B cell (primary cell): ENCODE results near the gene RICTOR. TPM values are rescaled to one million over a fixed set of nuclear protein-coding genes. Genes with fewer than 3 reads are reported as not detected.
A peak's percentile ranks its signal among the peaks of the same experiment; 100 is the strongest.

Experiments used
- ATAC-seq: fragments of 200-7000 bp; cut with Tn5 transposase; one replicate; pipeline ENCODE4 v1.10.0; 2021; ENCODE audit warnings: low read depth, mild to moderate bottlenecking, moderate number of reproducible peaks, moderate library complexity
- CTCF ChIA-PET: fragments of 350-600 bp; sonication (Branson Sonifier 250); formaldehyde crosslinking; loops from one replicate; lab custom pipeline; 2021; ENCODE audit warnings: antibody characterized with exemption, inconsistent platforms; lab: Charles Lee
- POLR2A ChIA-PET: fragments of 350-600 bp; sonication (Branson Sonifier 250); formaldehyde crosslinking; loops from one replicate; lab custom pipeline; 2021; ENCODE audit warnings: antibody characterized with exemption; lab: Charles Lee
- DNase-seq: peaks from one replicate; pipeline ENCODE4 v3.0.0; 2013
- H2AFZ ChIP-seq: 2 replicates; pipeline ENCODE4 v1.6.1; 2012; ENCODE audit warnings: mild to moderate bottlenecking, low read depth, low read length; ENCODE audit not compliant: insufficient read depth, poor library complexity, severe bottlenecking
- H3K27ac ChIP-seq, 2 donors: 1 replicate in 1 of 2; 2 replicates in 1 of 2; pipeline ENCODE4 v1.5.1; 2012 to 2013; ENCODE audit warnings: low read length in 2 of 2, mild to moderate bottlenecking in 2 of 2, moderate library complexity in 1 of 2
- H3K27me3 ChIP-seq, 4 experiments: fragments of 200-600 bp in 1 of 4; sonication (generic) in 1 of 4; replicated peaks in 1 of 4; 1 replicate in 2 of 4; 2 replicates in 2 of 4; pipeline versions ENCODE4 v1.6.1 to v1.7.0; 2013 to 2016; ENCODE audit warnings: low read length in 3 of 4, mild to moderate bottlenecking in 2 of 4, mixed read lengths in 1 of 4, moderate library complexity in 1 of 4; ENCODE audit not compliant: insufficient read depth in 4 of 4, control insufficient read depth in 3 of 4; ENCODE audit errors: control extremely low read depth in 1 of 4
- H3K36me3 ChIP-seq, 2 experiments: replicated peaks in 1 of 2; 1 replicate in 1 of 2; 2 replicates in 1 of 2; pipeline versions ENCODE4 v1.6.1 to v1.7.1; 2013; ENCODE audit warnings: low read length in 1 of 2; ENCODE audit not compliant: insufficient read depth in 2 of 2, control insufficient read depth in 1 of 2; ENCODE audit errors: control extremely low read depth in 1 of 2, extremely low read depth in 1 of 2
- H3K4me1 ChIP-seq, 2 donors: fragments of 200-600 bp in 1 of 2; sonication (generic) in 1 of 2; 1 replicate in 1 of 2; 2 replicates in 1 of 2; pipeline versions ENCODE4 v1.5.1 to v1.6.1; 2013 to 2017; ENCODE audit warnings: low read length in 2 of 2; ENCODE audit not compliant: control insufficient read depth in 2 of 2, insufficient read depth in 2 of 2
- H3K4me2 ChIP-seq: replicated peaks from 2 replicates; pipeline ENCODE3; 2012; ENCODE audit warnings: mild to moderate bottlenecking, low read depth, low read length; ENCODE audit not compliant: poor library complexity, severe bottlenecking
- H3K4me3 ChIP-seq, 5 experiments: fragments of 200-600 bp in 1 of 5; sonication (generic) in 1 of 5; 1 replicate in 3 of 5; 2 replicates in 2 of 5; pipeline versions ENCODE4 v1.5.1 to v1.7.0; 2011 to 2016; ENCODE audit warnings: low read length in 4 of 5, mild to moderate bottlenecking in 4 of 5, low read depth in 2 of 5, control low read depth in 1 of 5, moderate library complexity in 1 of 5; ENCODE audit not compliant: insufficient read depth in 1 of 5; ENCODE audit errors: control extremely low read depth in 1 of 5, extremely low read depth in 1 of 5
- H3K79me2 ChIP-seq: fragments of 200-600 bp; sonication (generic); one replicate; pipeline ENCODE4 v1.6.0; 2016; ENCODE audit warnings: low read length; ENCODE audit not compliant: control insufficient read depth, insufficient read depth
- H3K9ac ChIP-seq: fragments of 200-600 bp; sonication (generic); 2 replicates; pipeline ENCODE4 v1.6.1; 2017; ENCODE audit warnings: mild to moderate bottlenecking, low read length, moderate library complexity
- H3K9me3 ChIP-seq, 3 donors: one replicate each; pipeline versions ENCODE4 v1.6.1 to v1.7.1; 2013; ENCODE audit warnings: low read length in 2 of 3; ENCODE audit not compliant: control insufficient read depth in 2 of 3, insufficient read depth in 1 of 3; ENCODE audit errors: control extremely low read depth in 1 of 3
- H4K20me1 ChIP-seq: 2 replicates; pipeline ENCODE4 v1.6.0; 2012; ENCODE audit warnings: mild to moderate bottlenecking, low read length; ENCODE audit not compliant: insufficient read depth, control insufficient read depth, poor library complexity, severe bottlenecking
- H3K27ac Mint-ChIP-seq: one replicate; pipeline ENCODE4 v1.8.0; 2021; ENCODE audit warnings: mixed read lengths
- H3K27me3 Mint-ChIP-seq: one replicate; pipeline ENCODE4 v1.8.0; 2021; ENCODE audit warnings: mixed read lengths
- H3K4me1 Mint-ChIP-seq: one replicate; pipeline ENCODE4 v1.8.0; 2021; ENCODE audit warnings: mixed read lengths
- H3K4me3 Mint-ChIP-seq: one replicate; pipeline ENCODE4 v1.8.0; 2021; ENCODE audit warnings: mixed read lengths
- H3K9me3 Mint-ChIP-seq: one replicate; pipeline ENCODE4 v1.8.0; 2022; ENCODE audit warnings: mixed read lengths; ENCODE audit not compliant: insufficient read depth
- EZH2 ChIP-seq: IDR thresholded peaks from 2 replicates; pipeline ENCODE4 v1.6.1; 2012; ENCODE audit warnings: borderline replicate concordance, low read depth, mild to moderate bottlenecking, moderate library complexity, low read length; ENCODE audit not compliant: insufficient read depth, poor library complexity, severe bottlenecking
- whole genome bisulfite sequencing: methylation state at CpG from one replicate; pipeline ENCODE4 v1.1.5; 2013; ENCODE audit warnings: missing lambda C conversion rate; ENCODE audit not compliant: insufficient coverage; 5-methylcytosine and 5-hydroxymethylcytosine counted together
- intact Hi-C: fragments of 100-400 bp; cut with micrococcal nuclease; formaldehyde crosslinking; loops from one replicate; pipeline ENCODE4 v1.10.0; 2022
- polyA plus RNA-seq: library from polyadenylated mRNA; depleted of rRNA; stranded (reverse); fragments of >200 nt; gene quantifications from 2 replicates; pipeline ENCODE4 v1.2.3, GENCODE V29; 2012
- total RNA-seq, 2 donors: library from RNA; stranded (reverse); fragments of 120-200 nt in 1 of 2; gene quantifications; 1 replicate in 1 of 2; 2 replicates in 1 of 2; pipeline versions ENCODE4 v1.2.3 to v1.2.4, GENCODE V29; 2013 to 2022
- TF ChIP-seq, protein P1 (sequence below): fragments of 200-600 bp; IDR thresholded peaks from one replicate; pipeline ENCODE4 v1.8.0; 2022; ENCODE audit warnings: antibody characterized with exemption, mild to moderate bottlenecking

Gene RICTOR
- total and polyA plus RNA-seq, 2 donors (not counting 1 experiment from before 2014, with no cell fraction given) = 15.4 to 84.3 TPM

DNA sequence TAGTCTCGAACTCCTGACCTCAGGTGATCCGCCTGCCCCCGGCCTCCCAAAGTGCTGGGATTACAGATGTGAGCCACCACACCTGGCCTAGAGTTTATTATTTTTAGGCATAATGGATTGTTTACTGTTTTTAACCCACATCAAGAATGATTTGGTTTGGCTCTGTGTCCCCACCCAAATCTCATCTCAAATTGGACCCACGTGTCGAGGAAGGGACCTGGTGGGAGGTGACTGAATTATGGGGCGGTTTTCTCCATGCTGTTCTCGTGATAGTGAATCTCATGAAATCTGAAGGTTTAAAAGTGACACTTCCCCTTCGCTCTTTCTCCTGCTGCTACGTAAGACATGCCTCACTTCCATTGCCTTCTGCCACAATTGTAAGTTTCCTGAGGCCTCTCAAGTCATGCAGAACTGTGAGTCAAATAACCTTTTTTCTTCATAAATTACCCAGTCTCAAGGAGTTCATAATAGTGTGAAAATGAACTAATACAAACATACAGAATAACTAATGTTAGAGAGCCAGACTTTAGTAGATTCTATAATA lies 88.2 kb downstream of the RICTOR start:
- Histone ChIP-seq H3K4me3 (no peak overlapping the region), H3K79me2 (peaks cover 9% of the 10 kb centered on the region), H3K27ac (no peak overlapping the region), H3K36me3 (peaks cover 6 to 35% of the 10 kb centered on the region in 2 experiments), H3K9me3 (no peaks in the 10 kb centered on the region), H3K4me1 (no peaks in the 10 kb centered on the region), H3K9ac (no peak overlapping the region), H3K27me3 (no peaks in the 10 kb centered on the region), H4K20me1 (peaks cover 7% of the 10 kb centered on the region), H3K4me2 (no peak overlapping the region), H2AFZ (no peak overlapping the region)
- TF ChIP-seq EZH2 = no peak
- TF ChIP-seq, protein P1, sequence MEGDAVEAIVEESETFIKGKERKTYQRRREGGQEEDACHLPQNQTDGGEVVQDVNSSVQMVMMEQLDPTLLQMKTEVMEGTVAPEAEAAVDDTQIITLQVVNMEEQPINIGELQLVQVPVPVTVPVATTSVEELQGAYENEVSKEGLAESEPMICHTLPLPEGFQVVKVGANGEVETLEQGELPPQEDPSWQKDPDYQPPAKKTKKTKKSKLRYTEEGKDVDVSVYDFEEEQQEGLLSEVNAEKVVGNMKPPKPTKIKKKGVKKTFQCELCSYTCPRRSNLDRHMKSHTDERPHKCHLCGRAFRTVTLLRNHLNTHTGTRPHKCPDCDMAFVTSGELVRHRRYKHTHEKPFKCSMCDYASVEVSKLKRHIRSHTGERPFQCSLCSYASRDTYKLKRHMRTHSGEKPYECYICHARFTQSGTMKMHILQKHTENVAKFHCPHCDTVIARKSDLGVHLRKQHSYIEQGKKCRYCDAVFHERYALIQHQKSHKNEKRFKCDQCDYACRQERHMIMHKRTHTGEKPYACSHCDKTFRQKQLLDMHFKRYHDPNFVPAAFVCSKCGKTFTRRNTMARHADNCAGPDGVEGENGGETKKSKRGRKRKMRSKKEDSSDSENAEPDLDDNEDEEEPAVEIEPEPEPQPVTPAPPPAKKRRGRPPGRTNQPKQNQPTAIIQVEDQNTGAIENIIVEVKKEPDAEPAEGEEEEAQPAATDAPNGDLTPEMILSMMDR = no peak
- 54% methylated on average over 5 of the region's 9 CpGs for WGBS
- H3K4me3 Mint-ChIP-seq = no peak overlapping the region
- H3K27ac Mint-ChIP-seq = no peak overlapping the region
- intact Hi-C loops = no loop called here
- DNase-seq (peak; percentile 9), ATAC-seq (no peak)
- no peaks in the 10 kb centered on the region for H3K27me3 Mint-ChIP-seq
- POLR2A ChIA-PET = no interaction called here
- H3K9me3 Mint-ChIP-seq = peaks cover 5% of the 10 kb centered on the region
- CTCF ChIA-PET = no interaction called here
- peaks cover 12% of the 10 kb centered on the region for H3K4me1 Mint-ChIP-seq

DNA sequence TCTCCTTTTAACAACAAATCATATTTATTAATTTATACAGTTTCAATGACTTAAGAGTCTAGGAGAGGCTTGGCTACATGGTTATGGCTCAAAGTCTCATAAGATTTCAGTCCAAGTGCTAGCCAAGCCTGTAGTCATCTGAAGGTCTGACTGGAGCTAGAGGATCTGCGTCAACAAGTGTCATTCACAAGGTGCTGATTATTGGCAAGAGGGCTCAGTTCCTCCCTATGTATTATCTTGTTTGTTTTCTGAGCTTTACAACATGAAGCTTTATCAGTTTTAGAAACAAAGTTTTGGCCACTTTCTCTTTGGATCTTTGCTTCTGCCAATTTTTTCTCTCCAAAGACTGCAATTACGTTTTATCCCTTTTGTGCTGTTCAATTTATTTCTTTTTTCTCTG lies 94.7 kb downstream of the RICTOR start:
- no peak for TF ChIP-seq EZH2
- TF ChIP-seq, protein P1 = no peak
- peaks cover 7% of the 10 kb centered on the region for H4K20me1 ChIP-seq
- Mint-ChIP-seq H3K4me1 (no peaks in the 10 kb centered on the region), H3K4me3 (no peak overlapping the region), H3K9me3 (no peaks in the 10 kb centered on the region), H3K27ac (no peak overlapping the region), H3K27me3 (no peaks in the 10 kb centered on the region)
- H3K4me2 ChIP-seq = no peak overlapping the region
- DNase-seq = no peak
- H3K27ac ChIP-seq = no peak overlapping the region
- ChIA-PET POLR2A (no interaction called here), CTCF (interaction anchor here (1.2 kb wide), 1 partner anchor 101 kb away, joined by 4 read pairs; no protein-coding TSS in a partner anchor)
- H3K9me3 ChIP-seq = no peaks in the 10 kb centered on the region
- H3K9ac ChIP-seq = no peak overlapping the region
- no peak overlapping the region for H3K4me3 ChIP-seq
- no peaks in the 10 kb centered on the region for H3K27me3 ChIP-seq
- H2AFZ ChIP-seq = no peak overlapping the region
- H3K79me2 ChIP-seq = no peaks in the 10 kb centered on the region
- peaks cover 3 to 43% of the 10 kb centered on the region in 2 experiments for H3K36me3 ChIP-seq
- ATAC-seq = no peak
- no CpG with 5 or more reads among the region's 2 CpGs for WGBS
- H3K4me1 ChIP-seq = no peaks in the 10 kb centered on the region
- intact Hi-C loops = no loop called here
